NB4 (cell line): ENCODE measurements around the gene MTHFD2L.

ENCODE experiments used
- DNase-seq: peaks from one replicate; pipeline ENCODE4 v3.0.0; 2010; ENCODE audit warnings: low read depth
- H3K4me3 ChIP-seq: one replicate; pipeline ENCODE4 v1.5.1; 2011; ENCODE audit warnings: mild to moderate bottlenecking, low read depth, low read length, moderate library complexity
- MYC ChIP-seq: IDR thresholded peaks from 2 replicates; pipeline ENCODE4 v1.6.1; 2011; ENCODE audit warnings: low read depth, low read length
- POLR2A ChIP-seq: IDR thresholded peaks from 2 replicates; pipeline ENCODE4 v1.6.1; 2011; ENCODE audit warnings: mild to moderate bottlenecking; ENCODE audit not compliant: insufficient read length; ENCODE audit errors: extremely low read depth
- TF ChIP-seq, protein P1 (sequence below): IDR thresholded peaks from 2 replicates; pipeline ENCODE4 v1.6.1; 2011; ENCODE audit warnings: low read depth, low read length
- TF ChIP-seq, protein P2 (sequence below): IDR thresholded peaks from one replicate; pipeline ENCODE4 v1.5.1; 2012; ENCODE audit warnings: low read depth, low read length

Gene MTHFD2L

DNA sequence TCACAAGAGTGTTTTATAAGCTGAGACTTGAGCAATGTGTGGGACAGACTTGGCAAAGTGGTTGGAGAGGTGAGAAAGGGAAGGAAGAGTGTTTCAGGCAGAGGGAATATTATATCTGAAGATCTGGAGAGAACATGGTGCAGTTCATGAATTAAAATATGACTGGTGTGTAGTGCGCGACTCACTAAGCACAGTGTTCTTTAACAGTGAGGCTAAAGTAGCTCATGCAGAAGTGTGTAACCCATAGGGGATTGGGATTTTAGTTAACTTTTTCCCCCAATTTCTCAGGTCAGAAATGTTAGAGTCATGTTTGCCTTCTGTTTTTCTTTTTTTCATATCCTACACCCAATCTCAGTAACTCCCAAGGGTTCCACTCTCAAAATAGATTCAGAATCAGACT lies 9.7 kb downstream of the MTHFD2L start:
- TF ChIP-seq, protein P1, sequence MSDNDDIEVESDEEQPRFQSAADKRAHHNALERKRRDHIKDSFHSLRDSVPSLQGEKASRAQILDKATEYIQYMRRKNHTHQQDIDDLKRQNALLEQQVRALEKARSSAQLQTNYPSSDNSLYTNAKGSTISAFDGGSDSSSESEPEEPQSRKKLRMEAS, result no peak
- no peak for TF ChIP-seq MYC
- TF ChIP-seq, protein P2, sequence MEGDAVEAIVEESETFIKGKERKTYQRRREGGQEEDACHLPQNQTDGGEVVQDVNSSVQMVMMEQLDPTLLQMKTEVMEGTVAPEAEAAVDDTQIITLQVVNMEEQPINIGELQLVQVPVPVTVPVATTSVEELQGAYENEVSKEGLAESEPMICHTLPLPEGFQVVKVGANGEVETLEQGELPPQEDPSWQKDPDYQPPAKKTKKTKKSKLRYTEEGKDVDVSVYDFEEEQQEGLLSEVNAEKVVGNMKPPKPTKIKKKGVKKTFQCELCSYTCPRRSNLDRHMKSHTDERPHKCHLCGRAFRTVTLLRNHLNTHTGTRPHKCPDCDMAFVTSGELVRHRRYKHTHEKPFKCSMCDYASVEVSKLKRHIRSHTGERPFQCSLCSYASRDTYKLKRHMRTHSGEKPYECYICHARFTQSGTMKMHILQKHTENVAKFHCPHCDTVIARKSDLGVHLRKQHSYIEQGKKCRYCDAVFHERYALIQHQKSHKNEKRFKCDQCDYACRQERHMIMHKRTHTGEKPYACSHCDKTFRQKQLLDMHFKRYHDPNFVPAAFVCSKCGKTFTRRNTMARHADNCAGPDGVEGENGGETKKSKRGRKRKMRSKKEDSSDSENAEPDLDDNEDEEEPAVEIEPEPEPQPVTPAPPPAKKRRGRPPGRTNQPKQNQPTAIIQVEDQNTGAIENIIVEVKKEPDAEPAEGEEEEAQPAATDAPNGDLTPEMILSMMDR, result no peak
- no peak overlapping the region for H3K4me3 ChIP-seq
- no peak for DNase-seq

- TF ChIP-seq, protein P1, result no peak
- TF ChIP-seq, protein P2, result no peak
- TF ChIP-seq POLR2A (no peak), MYC (no peak)
- H3K4me3 ChIP-seq, result no peak overlapping the region
- no peak for DNase-seq
Measured at GRCh38 chr4:74168841-74169240, 10.9 kb downstream of the MTHFD2L start.

GRCh38 chr4:74173321-74173720 lies 15.4 kb downstream of the MTHFD2L start:
- DNase-seq, result no peak

DNA sequence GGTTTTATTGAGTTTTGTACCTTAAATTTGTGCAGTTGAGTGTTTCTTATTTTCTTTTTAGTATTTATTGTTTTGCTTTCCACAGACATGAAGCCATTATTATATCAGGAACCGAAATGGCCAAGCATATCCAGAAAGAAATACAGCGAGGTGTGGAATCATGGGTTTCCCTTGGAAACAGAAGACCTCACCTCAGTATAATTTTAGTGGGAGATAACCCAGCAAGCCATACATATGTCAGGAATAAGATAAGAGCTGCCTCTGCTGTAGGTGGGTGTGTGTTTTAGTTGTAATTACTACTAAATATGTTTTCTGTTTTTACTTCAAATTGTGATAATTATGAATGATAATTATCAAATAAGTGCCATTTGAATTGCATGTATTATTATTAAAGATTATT lies 16.5 kb downstream of the MTHFD2L start:
- H3K4me3 ChIP-seq, result no peak overlapping the region
- no peak for TF ChIP-seq POLR2A
- TF ChIP-seq, protein P2, result no peak
- TF ChIP-seq, protein P1, result no peak
- no peak for TF ChIP-seq MYC
- no peak for DNase-seq

More at GRCh38 chr4:74173321-74173720, 15.4 kb downstream of the MTHFD2L start:
- TF ChIP-seq, protein P2, result no peak
- TF ChIP-seq, protein P1, result no peak
- TF ChIP-seq POLR2A (no peak), MYC (no peak)
- H3K4me3 ChIP-seq, result no peak overlapping the region

DNA sequence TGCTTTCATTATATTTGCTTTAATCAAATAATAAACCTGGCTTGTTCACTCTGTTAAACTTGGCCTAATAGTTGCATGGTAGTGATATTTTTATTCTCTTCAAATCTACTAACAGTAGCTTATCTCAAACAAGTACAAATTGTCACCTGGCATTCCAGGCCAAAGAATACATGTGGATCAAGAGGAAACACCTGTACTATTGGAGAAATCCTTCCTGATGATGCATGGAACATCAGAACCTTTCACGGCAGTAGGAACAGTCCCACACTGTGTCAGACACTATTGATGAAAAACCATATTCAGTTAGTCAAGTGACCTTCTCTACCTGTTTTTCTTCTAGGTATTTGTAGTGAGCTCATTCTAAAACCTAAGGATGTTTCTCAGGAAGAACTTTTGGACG lies 17.0 kb downstream of the MTHFD2L start:
- TF ChIP-seq MYC, result no peak
- TF ChIP-seq POLR2A, result no peak
- TF ChIP-seq, protein P1, result no peak
- TF ChIP-seq, protein P2, result no peak
- H3K4me3 ChIP-seq, result no peak overlapping the region
- DNase-seq, result no peak

GRCh38 chr4:74175379-74175778 lies 17.5 kb downstream of the MTHFD2L start:
- DNase-seq, result no peak
- TF ChIP-seq, protein P1, result no peak
- TF ChIP-seq POLR2A (no peak), MYC (no peak)
- TF ChIP-seq, protein P2, result no peak
- H3K4me3 ChIP-seq, result no peak overlapping the region
